HG02610 (cell line): ENCODE results near the gene LAS1L.
A peak's percentile ranks its signal among the peaks of the same experiment; 100 is the strongest.
"Not testable (repeated sequence)": the region's sequence is repeated elsewhere in the genome, so short reads cannot be mapped to it uniquely, and the experiment has no call there.

Experiments
- ATAC-seq: cut with Tn5 transposase; IDR thresholded peaks from one replicate; pipeline ENCODE4 v1.9.1; 2021; ENCODE audit warnings: mild to moderate bottlenecking, moderate library complexity; ENCODE audit not compliant: unreplicated experiment

LAS1L gene

DNA sequence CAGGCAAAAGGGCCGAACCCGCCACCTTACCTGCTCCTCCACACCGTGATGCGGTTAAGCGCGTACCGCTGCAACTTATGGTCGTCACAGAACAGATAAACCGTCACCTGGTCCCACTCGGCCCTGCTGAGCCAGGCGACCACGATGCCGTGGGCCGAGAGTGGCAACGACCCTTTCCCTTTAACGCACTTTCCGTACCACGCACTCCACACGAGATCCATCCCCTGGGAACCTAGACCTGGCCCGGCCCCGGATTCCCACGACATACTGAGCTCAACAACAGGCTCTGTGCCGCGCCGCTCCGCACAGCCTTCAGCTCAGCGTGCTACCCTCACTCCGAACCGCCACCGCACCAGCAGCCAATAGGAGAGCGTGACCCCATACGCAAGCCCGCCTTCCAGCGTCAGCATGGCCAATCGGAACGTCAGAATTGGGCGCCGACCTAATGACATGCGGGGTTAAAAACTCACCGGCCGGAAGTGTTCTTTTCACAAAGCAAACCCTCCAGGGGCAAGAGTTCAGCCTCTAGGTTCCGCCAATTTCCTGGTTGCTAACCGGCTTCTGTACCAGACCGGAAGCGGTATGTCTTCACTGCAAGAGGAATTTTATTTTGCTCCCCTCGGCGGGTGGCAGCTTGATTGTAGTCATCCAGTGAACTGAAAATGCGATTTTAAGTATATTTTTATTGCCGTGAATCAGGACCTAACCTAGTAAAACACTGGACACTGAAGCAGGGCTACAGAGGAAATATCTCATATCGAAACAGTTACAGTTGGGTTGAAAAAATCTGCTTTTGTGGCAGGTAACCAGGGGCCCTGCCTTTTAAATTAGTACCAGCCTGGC is at the start of gene LAS1L:
Gene LAS1L (minus strand): TSS at position 338 of the 843 bp plus-strand sequence. CDS start 72 bp downstream, at position 266.
- peak; percentile 100 for ATAC-seq

DNA sequence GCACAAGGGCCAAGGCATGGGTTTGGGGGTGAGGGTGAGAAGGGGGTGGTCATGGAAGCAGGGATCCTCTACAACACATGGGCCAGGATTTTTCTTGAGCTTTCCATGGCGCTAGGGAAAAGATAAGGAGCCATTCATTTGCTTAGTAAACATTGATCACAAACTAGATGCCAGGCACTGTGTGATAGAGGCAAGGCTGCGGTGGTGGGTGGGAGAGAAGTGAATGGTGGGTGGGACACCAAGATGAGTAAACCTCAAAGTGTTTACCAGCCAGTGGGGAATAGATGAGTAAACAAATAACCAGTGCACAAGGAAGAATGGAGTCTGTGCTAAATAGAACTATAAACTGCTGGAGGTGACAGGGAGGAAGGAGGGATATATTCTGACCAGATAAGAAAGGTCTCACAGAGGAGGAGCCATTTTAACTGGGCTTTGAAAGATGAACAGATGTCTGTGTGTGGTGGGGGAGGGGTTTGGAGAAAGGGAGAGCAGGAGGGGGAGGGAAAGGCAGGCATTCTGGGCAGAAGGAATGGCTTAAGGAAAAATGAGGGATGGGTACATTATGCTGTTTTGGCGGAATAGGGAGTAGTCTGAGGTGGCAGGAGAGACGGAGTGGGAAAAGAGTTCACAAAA is 48.0 kb upstream of the LAS1L start:
- no peak for ATAC-seq

DNA sequence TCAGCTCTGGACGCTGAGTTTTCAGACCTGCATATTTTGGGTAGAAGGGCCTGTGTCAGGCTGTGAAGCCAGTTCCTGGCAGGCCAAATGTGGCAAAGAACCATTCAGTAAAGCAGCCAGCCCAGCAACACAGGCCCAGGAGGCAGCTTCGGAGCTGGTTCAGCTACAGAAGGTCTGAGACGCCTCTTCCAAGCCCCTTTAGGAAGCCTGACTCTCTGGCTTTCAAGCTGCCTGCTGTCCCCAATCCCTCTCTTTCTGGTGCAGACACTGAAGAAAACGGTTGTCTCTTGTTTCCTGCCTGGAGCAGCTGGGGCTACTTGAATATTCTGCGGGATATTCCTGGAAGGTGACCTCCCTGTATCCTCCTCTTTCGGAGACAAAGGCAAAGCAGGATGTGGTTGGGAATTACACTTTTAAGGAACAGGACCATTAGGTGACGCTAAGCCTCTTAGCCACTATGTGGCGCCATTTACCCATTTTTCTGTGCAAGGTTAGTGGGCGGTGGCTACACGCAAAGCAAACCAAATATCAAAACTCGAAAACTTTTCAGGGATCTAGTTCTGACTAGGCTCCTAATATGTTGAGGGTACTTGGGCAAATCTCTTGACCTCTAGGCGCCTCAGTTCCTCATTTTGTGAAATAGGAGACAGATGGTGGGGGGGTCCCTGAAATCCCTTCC is 47.2 kb upstream of the LAS1L start:
- ATAC-seq: peak; percentile 96

DNA sequence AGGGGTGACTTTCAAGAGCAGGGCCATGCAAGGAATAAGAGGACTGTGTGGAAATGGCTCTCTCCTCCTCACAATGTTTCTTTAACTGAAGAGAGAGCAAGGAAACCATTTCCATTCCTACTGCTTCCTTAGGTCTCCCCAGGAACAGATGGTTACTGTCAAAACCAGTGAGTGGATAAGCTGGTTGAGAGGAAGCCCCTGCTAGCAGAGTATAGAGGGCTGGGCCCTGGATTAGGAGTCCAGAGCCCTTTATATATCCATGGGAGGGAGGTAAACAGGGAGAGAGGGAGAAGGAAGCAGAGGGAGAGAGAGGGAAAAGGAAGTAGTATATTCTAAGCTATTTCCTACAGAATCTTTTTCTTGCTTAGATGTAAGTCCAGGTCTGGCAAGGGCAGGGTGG is 43.8 kb upstream of the LAS1L start:
- no peak for ATAC-seq

DNA sequence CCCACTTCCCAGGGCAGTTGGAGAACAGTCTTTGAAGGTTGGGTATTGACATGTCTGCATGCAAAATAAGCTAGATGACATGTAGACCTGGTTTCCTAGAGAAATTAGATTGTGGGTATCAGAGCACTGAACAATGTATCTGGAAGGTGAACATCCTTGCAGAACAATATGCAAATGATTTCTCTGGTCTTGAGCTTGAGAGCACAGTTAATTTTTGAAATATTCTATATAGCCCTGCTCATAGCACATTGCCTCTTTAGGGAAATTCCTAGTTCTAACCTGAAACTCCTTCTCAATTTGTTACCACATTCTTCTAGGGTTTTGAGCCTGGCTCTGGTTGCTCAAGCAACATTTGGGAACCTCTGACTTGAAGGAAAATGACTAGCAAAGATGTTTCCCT is 41.6 kb upstream of the LAS1L start:
- ATAC-seq: peak; percentile 65

DNA sequence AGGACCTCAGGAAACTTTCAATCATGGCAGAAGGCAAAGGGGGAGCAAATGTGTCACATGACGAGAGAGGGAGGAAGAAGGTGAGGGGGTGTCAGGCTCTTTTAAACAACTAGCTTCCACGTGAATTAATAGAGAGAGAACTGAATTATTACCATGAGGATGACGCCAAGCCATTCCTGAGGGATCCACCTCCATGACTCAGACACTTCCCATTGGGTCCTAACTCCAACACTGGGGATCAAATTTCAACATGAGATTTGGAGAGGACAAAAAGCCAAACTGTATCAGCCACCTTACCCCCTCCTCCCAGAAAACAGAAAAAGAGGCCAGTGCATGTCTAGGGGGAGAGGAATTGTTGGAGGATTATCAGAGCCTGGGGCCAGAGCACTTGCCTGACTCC is 40.4 kb upstream of the LAS1L start:
- no peak for ATAC-seq

DNA sequence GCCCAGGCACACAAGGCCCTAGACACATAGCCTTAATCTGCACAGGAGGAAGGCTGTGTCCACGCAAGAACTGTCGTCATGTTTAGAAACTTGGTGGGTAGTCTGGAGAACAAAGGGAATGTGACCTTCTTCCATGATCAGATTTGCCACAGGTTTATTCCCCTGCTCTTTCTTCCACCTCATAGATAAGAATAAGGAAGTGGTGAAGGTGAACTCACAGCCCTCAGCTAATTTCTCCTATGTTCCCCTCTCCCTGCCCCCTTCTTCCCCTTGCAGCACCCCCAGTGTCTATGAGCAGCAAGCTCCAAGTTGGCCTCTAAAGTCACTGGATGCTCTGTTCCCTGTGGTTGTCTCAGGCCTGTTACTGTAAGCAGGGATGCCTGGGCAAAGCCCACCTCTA is 39.8 kb upstream of the LAS1L start:
- no peak for ATAC-seq

DNA sequence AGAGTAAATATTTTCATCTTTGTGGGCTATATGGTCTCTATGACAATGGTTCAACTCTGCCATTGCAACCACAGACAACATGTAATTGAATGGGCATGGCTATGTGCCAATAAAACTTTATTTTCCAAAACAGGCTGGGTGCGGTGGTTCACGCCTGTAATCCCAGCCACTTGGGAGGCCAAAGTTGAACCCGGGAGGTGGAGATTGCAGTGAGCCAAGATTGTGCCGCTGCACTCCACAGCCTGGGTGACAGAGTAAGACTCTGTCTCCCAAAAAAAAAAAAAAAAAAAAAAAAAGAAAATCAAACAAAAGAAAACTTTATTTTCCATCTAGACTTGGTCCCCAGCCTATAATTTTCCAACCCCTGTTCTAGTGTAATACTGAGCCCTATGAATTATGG is 38.4 kb upstream of the LAS1L start:
- ATAC-seq: no peak

DNA sequence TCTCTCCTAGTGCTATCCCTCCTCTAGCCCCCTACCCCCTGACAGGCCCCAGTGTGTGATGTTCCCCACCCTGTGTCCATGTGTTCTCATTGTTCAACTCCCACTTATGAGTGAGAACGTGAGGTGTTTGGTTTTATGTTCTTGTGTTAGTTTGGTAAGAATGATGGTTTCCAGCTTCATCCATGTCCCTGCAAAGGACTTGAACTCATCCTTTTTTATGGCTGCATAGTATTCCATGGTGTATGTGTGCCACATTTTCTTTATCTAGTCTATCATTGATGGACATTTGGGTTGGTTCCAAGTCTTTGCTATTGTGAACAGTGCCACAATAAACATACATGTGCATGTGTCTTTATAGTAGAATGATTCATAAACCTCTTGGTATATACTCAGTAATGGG is 28.3 kb upstream of the LAS1L start:
- not testable (repeated sequence) for ATAC-seq

DNA sequence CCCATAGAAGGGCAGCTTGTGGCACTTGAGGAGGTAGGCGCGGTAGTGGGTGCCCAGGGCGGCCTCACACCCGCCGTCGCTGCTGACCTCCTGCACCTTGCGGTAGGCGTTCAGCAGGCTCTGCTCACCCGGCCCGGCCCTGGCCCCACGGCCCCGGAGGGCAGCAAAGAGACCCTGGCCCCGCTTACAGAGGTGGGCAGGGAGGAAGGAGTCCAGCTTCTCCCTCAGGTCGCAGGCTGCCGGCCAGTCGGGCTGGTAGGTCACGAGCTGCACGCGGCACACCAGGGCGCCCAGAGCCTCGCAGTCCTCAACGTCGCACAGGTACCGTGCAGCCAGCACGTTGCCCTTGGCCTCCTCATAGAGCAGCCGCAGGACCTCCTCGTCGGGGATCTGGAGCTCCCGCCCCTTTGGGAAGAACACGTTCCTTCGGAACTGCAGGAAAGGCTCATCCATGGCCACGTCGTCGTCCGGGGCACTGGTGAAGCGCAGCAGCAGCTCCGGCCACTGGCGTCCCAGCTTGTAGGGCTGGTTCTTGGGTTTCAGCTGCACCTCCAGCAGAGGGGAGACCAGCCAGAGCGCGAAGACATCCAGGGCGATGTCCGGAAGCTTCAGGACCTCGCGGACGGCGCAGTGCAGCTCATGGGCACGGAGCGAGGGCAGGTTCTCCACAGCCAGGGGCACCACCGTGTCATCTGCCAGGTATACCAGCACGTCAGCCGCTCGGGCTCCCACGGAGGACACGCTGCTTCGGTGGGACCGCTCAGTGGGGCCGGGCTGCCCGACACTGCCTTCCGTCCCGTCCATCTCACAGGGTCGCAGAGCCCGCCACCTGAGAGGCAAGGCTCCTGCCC is 17.1 kb upstream of the LAS1L start:
- ATAC-seq: no peak

DNA sequence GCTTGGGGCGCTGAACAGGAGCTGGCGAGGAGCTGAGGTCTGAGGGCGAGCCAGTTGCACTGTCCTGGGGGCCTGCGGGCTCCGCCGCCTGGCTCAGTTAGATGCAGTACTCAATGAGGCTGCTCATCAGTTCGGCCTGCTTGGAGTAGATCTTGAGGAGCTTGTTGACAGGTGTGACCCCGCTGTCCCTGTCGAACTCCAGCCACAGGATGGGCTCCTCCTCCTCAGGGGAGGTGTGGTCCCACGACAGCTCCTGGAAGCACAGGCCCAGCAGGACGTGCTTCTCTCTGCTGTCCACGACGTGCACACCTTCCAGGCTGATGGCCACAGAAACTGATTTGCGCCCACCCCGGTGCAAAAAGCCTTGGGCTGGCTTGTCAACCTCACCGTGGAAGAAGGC is 16.5 kb upstream of the LAS1L start:
- no peak for ATAC-seq

DNA sequence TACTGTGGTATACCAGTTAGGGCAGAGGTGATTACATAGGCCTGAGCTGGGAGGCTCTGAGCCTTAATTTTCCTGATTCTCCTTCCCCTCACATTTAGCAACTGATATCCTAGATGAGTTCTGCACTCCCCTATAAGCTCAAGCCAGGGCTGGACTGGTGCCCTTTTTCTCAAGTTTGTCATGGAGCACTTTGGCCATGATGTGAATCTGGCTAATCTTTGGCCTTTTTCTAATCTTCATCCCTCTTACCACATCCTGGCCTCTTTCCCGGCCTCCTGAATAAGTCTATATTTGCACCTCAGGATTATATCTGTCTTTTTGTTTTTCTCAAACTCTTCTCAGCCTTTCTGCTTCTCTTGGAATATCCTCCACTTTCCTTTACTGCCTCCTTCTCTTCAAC is 10.9 kb upstream of the LAS1L start:
- no peak for ATAC-seq

DNA sequence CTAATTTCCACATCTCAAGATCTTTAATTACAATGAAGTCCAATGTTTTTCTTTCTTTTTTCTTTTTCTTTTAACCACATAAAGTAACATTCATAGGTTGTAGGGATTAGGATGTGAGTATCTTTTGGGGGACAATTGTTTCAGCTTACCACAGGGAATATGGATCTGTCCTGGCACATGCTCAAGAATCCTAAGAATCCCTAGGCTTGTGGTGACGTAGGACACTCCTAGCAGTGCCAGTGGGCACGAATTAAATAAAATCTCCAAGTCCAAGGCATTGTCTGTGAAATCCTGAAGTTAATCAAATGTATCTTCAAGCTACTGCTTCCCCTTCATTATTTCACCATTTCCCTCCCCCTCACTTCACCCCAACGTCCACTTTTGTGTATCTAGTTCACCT is 2.6 kb upstream of the LAS1L start:
- no peak for ATAC-seq

DNA sequence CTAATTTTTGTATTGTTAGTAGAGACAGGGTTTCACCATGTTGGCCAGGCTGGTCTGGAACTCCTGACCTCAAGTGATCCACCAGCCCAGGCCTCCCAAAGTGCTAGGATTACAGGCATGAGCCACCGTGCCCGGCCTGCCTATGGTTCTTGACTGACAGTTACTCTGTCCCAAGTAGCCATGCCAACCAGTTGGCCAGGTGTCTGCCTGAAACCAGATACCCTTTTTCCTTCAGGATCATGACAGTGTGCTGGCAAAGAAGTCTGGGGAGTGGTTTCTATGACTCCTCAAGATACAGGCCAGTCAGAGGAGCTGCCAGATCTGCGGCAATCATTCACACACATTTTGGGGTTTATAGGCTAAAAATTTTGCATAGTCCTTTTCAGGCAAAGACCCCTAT is 1.7 kb upstream of the LAS1L start:
- no peak for ATAC-seq

DNA sequence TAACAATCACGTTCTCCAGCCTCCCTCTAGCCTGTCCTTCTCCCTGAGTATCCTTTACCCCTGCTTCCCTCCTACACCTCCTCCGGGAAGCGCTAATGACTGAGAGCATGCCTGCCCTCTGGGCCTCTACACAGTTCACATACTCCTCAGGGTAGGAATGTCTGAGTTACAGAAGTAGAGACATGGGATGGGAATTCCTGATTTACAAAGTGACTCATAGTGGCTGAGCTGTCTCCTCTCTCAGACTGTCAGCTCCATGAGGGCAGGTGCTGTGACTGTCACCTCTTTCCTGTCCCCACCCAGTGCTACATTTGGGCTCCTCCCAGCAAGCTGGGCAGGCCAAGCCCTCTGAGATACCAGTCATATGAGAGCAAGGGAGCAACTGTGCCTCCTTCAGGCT is 2.6 kb downstream of the LAS1L start:
- no peak for ATAC-seq

DNA sequence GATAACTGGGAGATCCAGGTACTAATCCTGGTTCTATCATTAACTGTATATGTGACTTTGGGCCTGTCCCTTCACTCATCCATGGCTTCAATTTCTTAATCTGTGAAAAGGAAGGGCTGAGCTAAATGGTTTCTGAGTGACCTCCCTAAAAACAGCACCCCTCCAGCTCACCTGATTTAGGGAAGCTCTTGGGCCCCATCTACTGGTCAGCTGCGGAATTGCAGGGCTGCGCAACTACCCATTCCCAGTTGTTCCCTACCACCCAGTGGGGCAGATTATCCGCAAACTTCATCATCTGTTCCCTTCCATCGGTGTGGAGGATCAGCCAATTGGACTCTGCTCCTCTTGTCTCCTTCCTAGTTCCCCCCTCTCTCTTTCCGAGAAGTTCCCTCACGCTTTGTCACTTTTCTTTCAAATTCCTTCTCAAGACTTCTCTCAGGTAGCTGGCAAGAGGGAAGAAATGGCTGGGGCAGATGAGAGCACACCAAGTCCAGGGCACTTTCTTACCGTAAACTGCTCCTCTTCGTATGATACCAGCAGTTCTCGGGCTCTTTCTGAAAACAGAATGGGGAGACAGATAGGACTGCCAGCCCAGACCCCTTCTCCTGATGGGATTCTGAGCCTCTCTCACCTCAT is 5.8 kb downstream of the LAS1L start:
- ATAC-seq: no peak

DNA sequence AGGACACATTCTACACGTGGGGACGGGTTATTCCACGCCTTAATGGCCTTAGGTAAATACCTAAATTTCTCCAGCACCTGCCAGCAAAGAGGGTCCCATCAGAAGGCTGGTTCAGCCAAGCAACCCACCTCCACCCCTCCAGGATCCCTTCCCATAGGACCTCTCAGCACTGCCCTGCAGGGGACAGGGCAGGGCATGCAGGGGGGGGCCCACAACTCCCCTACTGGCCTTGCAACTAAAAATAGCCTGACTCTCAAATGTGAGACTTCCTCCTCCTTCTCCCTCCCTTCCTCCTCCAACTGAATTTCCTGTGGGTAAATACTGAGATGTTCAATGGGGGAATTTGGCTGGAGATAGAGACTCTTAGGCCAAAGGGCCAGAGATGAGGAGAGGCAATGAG is 6.3 kb downstream of the LAS1L start:
- no peak for ATAC-seq

DNA sequence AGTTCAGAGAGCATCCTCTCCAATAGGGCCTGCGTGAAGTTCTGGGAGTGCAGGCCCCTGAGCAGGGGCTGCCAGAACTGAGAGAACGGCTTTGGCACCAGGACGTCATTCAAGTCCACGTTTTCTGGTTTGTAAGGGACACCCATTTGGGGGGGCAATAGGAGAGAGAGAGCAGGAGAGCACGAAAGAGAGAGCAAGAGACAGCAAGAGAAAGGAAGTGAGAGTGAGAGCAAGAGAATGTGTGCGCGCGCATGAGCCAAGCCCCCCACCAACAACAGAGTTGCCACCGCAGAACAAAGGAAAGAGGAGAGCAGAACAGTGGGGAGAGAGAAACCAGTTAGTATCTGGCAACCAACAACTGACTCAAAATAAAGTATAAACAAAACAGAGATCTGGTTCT is 10.4 kb downstream of the LAS1L start:
- no peak for ATAC-seq

DNA sequence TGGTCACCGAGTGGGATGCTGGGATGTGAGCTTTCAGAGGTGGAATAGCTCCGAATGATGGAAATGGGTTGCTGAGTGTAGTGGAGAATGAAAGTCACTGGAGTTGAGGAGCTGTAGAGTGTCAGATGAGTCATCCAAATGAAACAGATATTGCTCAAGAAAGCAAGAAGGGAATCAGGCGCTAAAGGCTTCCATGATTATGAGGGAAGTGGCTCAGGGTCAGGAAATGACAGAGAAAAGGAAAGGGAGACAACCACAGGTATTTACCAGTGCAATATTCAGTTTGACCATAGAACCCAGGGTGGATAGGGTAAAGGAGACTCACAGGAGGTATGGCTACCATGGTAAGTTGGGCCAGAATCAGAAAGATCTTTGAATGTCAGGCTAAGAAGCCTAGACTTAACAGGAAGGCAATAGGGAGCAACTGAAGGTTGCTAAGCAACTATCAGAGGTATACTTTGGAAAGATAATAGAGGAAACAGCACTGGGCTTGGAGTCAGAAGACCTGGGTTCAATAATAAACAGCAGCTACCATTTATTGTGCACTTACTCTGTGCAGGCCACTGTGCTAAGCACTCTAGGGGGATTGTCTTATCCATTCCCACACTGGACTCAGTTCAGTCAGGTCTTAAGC is 11.7 kb downstream of the LAS1L start:
- no peak for ATAC-seq

DNA sequence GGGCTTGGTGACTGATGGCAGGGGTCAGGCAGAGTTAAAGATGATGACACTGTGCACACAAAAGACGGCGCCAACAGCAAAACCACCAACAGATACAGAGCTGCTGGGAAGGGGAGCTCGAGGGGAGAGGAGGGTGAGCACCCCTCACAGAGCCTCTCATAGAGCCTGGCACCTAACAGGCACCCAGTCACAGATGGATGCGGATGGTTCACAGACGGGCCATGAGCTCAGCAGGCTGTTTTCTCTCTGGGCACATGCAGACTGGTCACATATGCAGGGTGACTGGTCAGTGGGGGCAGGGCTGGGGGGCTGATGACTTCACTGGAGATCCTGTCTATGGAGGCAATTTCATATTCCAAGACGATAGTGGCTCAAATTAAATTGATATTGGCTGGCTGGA is 15.1 kb downstream of the LAS1L start:
- ATAC-seq: not testable (repeated sequence)
